ENCODE measurements around the gene GNB1L.

GRCh38 chr22:19782533-19782932, 72.1 kb downstream of the GNB1L start:
- no peak for TF ChIP-seq EZH2 (IDR thresholded peaks at IDR 0.05; ENCODE audit: insufficient read depth, poor library complexity, severe bottlenecking)
- TF ChIP-seq EZH2phosphoT487 (IDR thresholded peaks at IDR 0.05; ENCODE audit: insufficient read depth, low read depth), result no peak

Data from GM23248 (cell line).